Endometrial microvascular endothelial cells (primary cell): Measurements from ENCODE around the gene NTHL1. TPM values are rescaled to one million over a fixed set of nuclear protein-coding genes. Genes with fewer than 3 reads are reported as not detected.

ENCODE experiments used
- in situ Hi-C: cut with HindIII; loops from 2 replicates; pipeline ENCODE4 v1.10.0; 2017; ENCODE audit warnings: low sequenced_read_pairs, low pct_unique_long_range_greater_than_20kb; ENCODE audit errors: inconsistent ontology term
- total RNA-seq: library from RNA; depleted of rRNA; stranded (reverse); fragments of >200 nt; gene quantifications from one replicate; pipeline ENCODE4 v1.2.3, GENCODE V29; 2015; ENCODE audit errors: inconsistent ontology term

Gene NTHL1
- total RNA-seq, 1 donor from 2014 or later = 38.8 TPM

DNA sequence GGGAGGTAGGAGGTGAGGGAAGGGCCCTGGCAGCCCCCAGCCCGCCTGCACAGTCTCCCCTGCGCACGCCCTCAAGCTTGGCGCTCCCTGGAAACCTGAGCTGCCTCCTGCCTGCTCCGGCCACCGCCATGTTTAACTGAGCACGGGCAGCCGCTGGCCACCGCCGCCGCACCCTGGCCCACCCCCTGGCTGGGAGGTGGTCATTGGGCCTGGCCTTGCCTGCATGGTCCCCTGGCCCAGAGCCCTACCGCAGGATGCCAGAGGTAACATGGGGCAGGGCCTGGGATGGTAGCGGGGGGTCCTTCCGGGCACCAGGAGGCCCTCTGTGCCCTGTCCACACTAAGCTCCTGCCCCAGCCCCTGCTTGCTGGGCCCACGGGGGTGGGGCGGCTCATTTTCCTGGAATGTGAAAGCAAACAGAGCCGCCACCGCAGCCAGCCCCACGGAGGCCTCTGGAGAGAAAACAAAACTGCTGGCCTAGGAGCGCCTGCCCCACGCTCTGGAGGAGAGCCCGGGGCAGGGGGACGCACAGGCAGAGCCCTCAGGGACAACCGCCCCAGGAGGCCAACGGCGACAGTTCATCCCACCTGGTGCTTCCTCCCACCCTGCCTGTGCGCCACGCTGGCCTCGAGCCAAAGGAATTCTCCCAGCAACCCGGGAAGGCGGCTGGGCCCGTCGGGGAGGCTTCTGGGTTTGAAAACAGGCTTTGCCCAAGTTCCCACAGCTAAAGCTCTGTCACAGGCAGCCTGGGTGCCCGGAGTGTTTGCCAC is 12.0 kb downstream of the NTHL1 start:
- in situ Hi-C loops = loop anchor here (25.0 kb wide), 1 partner anchor 127 kb away; the partner anchor contains the start of gene TRAF7

DNA sequence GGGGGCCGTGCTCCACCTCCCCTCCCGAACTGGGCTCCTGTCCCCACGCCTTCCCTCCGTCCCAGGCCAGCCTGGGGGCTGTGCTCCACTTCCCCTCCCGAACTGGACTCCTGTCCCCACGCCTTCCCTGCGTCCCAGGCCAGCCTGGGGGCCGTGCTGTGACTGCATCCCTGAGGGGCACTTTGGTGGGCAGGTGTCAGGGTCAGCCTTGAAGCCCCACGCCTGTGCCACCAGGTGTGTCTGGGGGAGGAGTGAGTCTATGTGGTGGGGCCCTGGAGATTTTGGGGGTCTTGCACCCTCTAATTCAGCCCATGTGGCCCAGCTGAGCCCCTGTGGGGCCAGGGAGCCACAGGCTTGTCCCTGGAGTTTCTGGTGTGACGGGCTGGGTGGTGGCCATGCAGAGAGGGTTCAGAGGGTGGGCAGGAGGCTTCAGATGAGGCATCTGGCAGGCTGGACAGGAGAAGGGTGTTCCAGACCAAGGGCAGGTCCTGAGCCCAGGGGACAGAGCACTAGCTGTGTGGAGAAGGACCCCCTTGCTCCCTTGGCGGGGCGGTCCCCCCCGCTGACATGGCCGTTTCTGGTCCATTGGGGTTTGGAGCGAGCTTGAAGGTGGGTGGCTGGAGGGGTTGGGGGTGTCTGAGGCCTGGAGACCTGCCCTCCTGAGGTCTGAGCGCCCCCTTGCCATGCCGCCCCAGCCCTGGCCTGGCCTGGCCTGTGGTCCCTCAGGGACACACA is 12.8 kb downstream of the NTHL1 start:
- in situ Hi-C loops = loop anchor here (25.0 kb wide), 1 partner anchor 127 kb away; the partner anchor contains the start of gene TRAF7

DNA sequence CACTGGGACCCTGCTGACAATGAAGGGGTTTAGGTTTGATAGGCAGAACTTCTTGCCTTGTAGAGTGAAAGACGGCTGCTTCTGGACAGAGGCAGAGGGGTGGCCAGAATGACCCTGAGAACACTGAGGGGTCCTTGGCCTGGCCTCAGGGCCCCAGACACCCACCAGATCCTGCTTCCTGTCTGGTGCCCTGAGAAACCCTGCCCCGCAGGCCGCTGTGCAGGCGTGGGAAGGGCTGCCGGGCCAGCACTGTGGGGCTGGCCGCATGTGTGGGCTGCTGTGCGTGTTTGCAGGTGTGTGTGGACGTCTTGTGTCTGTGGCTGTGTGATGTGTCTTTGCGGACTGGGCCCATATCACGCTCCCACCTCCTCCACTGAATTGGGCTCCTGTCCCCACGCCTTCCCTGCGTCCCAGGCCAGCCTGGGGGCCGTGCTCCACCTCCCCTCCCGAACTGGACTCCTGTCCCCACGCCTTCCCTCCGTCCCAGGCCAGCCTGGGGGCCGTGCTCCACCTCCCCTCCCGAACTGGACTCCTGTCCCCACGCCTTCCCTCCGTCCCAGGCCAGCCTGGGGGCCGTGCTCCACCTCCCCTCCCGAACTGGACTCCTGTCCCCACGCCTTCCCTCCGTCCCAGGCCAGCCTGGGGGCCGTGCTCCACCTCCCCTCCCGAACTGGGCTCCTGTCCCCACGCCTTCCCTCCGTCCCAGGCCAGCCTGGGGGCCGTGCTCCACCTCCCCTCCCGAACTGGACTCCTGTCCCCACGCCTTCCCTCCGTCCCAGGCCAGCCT is 13.5 kb downstream of the NTHL1 start:
- in situ Hi-C loops = loop anchor here (25.0 kb wide), 1 partner anchor 128 kb away; the partner anchor contains the start of gene TRAF7

DNA sequence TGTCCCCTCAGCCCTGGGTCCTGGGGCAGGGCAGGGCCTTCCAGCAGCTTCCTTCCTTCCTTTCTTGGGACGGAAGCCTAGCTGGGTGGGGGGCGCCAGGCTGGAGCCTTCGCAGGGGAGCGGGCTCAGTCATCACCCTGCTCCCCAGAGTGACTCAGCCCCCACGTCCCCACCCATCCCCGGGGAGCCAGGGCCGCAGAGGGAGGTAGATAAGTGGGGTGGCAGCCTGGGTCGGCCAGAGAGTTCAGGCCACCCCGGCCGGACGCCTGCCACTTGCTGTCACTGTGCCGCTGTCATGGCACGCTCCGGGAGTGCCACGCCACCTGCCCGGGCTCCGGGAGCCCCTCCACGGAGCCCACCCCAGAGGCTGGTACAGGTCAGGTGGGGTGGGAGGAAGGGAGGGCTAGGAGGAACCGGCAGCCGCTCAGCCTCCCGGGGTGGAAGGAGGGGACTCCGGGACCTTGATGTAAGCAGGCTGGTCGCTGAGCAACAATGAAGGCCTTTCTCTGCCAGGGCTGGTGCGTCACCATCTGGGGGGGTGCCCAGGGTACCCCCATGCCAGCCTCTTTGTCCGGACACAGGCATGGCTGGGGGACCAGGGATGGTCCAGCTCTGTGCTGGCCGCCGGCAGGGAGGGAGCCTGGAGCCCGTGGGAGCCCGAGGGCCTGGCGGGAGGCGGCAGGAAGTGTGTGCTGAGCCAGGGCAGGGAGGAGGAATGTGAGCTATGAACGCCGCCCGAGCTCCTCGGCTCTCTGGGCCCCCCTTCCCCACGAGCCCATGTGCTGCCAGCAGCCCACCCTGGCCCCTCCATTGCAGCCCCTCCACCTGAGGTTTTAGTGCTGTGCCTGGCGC is 14.4 kb downstream of the NTHL1 start:
- in situ Hi-C loops = loop anchor here (25.0 kb wide), 1 partner anchor 129 kb away; the partner anchor contains the start of gene TRAF7

DNA sequence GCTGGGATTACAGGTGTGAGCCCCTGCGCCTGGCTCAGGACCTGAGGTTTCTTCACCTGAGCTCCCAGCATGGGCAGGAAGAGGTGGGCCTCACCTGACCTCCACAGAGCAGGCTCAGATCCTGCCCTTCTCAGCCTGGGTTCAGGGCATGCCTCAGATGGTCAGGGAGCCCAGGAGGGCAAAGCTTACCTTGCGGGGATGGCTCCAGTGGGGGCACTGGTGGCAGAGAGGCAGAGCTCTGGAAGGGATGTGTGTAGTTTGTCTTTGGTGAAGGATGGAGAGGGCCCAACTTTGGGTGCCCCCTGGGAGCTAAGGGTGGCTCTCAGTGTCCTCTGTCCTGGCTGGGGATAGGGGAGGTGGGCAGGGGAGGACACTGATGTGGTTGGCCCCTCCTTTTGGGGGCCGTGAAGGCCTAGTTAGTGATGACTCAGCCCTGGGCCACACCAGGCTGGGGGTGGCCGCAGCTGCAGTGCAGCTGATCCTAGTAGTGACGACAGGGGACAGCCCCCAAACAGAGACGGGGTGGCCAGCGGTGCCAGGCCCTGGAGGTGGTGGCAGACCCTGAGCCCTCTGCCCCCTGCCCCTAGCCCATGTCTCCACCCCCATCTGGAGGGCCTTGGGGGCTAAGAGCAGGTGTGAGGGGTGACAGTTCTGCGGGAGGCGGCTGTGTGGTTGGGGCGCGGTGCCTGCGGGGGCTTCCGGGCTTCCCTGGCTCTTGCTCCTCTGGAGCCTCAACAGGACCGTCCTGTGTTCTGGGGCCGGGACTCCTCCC is 15.2 kb downstream of the NTHL1 start:
- in situ Hi-C loops = loop anchor here (25.0 kb wide), 1 partner anchor 130 kb away; the partner anchor contains the start of gene TRAF7

DNA sequence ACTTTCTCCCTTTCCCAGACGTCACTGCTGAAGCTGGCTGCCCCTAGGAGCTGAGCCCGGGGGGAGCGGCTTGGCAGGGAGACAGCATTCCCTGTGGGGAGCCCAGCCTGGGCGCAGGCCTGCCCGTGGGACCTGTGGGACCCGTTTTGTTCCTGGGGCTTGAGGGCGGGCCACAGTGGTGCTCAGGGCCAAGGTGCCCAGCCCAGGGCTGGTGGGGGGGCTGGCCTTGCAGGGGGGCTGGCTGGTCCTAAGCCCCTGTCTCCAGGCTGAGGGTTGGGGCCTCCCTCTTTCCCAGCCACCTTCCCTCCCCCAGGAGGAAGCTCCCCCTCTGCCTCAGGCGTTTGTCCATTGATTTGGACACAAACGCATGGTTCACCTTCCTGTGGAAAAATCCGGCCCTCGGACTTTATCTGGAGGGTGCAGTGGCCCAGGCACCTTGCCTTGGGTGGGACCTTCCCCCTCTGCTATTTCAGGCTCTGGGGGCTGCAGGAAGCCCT is 16.5 kb downstream of the NTHL1 start:
- in situ Hi-C loops = loop anchor here (25.0 kb wide), 1 partner anchor 131 kb away; the partner anchor contains the start of gene TRAF7

DNA sequence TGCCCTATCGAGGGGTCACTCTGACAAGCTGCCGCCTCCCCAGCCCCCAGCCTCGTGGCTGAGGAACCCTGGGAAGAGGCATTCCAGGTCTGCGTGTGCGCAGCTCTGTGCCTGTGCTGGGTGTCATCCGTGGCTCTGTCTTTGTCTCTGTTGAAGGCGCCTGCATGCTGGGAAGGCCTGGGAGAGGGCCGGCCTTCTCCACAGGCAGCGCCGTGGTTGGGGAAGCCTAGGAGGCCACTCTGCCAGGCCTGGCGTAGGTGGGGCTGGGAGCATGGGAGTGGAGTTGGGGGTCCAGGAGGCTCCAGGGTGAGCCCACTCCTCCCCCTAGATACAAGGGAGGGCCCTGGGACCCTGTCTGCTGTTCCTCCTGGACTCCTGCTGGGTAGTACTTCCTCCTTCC is 17.6 kb downstream of the NTHL1 start:
- in situ Hi-C loops = loop anchor here (25.0 kb wide), 1 partner anchor 132 kb away; the partner anchor contains the start of gene TRAF7

DNA sequence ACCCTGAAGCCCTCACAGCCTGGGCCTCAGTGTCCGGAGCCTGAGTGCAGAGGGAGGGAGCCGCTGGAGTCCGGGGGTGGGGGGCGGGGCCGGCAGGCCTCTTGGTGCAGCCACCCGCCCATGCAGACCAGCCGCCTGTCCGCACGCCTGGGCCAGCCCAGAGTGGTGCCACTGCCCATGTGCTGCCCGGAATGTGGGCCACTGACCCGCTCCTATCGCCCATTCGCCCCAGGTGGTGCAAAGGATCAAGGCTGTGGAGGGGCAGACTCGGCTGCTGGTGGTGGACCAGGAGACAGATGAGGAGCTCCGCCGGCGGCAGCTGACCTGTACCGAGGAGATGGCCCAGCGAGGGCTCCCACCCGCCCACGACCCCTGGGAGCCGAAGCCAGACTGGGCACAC is 18.3 kb downstream of the NTHL1 start:
- in situ Hi-C loops = loop anchor here (25.0 kb wide), 1 partner anchor 133 kb away; the partner anchor contains the start of gene TRAF7

DNA sequence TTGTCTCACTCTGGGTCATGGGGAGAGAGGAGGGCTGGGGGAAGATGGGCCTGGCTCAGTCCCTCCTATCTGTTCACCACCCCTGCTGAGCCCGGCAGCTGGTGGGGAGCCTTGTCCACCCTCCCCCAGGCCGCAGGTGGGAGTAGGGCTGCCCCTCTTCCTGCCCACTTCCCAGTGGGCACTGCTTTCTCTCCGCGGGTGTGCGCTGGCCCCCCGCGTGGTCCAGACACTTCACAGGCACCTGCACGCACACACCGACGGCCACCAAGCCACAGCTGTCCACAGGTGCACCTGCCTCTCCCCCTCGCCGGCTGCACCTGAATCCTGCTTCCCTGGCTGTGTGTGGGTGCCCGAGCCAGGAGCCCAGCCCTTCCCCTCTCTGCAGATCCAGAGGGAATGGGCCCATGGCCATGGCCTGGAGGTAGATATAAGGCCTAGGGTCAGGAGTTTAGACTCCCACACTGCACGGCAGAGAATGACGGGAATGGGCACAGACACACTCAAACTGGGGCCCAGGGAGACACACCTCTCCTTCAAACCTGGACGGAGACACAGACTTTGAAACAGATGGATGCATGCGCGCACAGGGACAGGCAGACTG is 18.9 kb downstream of the NTHL1 start:
- in situ Hi-C loops = loop anchor here (25.0 kb wide), 1 partner anchor 134 kb away; the partner anchor contains the start of gene TRAF7

DNA sequence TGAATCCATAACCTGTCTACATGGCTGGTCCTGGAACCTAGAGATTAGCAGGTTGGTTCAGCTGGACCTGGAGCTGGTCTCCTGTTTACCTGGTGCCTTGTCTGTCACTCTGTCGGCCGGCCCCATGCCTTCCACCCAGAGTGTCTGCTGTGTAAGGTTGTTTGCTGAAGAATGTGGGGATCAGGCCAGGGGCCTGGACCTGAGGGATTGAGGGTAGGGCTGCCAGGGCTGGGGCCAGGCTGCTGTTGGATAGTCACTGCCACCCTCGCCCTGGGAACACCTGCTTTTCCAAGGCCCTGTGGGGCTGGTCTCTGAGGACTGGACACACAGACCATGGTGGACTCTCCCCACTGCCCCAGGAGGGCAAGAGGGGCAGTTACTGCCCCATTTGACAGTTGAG is 19.5 kb downstream of the NTHL1 start:
- in situ Hi-C loops = loop anchor here (25.0 kb wide), 1 partner anchor 134 kb away; the partner anchor contains the start of gene TRAF7

DNA sequence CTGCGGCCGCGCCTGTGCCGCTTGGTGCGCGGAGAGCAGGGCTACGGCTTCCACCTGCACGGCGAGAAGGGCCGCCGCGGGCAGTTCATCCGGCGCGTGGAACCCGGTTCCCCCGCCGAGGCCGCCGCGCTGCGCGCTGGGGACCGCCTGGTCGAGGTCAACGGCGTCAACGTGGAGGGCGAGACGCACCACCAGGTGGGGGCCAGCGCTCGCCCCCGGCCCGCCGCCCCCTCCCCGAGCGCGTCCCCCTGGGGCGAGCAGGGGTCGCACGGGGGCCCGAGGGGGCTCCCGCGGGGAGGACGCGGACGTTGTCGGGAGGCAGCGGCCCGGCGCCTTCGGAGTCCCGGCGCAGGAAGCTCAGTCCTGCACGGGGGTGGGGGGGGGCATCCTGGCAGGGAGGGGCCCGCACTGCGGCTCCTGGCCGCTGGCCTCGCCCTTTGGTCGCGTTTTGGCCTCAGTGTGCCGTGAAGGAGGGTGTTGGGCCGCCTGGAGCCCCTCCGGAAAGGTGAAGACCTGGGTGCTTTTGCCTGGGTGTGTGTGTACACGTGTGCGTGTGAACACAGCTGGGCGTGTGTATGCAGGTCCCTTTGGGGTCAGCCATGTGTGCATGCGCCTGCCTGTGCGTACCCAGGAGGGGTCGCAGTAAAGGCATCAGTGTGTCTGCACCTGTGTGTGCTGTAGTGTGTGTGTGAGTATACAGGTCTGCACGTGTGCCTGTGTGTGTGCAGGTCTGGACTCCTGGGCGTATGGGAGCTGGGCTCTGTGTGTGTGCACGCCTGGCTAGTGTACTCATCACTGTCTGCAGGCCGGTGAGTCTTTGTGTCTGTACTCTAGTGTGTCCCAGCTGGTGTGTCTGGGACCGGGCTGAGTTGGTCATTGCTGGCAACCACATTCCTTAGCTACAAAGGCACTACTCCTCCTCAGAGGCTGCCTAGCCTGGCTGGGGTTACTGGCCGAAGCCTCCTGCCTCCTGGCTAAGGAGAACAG is 20.3 kb downstream of the NTHL1 start:
- in situ Hi-C loops = loop anchor here (25.0 kb wide), 1 partner anchor 135 kb away; the partner anchor contains the start of gene TRAF7

DNA sequence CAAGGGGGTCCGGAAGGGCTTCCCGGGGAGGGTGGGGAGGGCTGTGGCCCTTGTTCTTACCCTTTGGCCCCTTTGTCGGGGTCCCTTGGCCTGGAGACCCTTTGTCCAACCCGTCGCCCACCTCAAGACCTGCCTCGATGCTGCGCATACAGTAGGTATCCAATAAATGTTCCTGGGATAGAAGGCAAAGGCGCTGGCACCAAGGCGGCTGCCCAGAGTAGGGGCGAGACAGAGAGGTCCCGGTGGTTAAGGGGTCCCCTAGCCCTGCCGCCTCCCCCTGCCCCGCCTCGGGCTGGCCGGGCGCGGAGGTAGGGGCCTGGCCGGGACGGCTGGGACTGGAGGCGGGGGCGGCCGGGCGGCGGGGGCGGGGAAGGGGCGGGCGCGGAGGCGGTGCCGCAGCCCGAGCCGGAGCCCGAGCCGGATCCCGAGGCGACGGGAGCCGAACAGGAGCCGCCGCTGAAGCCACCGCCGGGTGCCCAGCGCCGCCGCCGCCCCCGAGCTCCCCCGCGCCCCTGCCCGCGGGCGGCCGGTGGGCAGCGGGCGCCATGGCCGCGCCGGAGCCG is 21.1 kb downstream of the NTHL1 start, which contains the start of gene NHERF2:
TSS of gene NHERF2 (plus strand) at position 442 of the 563 bp plus-strand sequence. CDS start at position 546, 104 bp downstream.
- in situ Hi-C loops = loop anchor here (25.0 kb wide), 1 partner anchor 136 kb away; the partner anchor contains the start of gene TRAF7

DNA sequence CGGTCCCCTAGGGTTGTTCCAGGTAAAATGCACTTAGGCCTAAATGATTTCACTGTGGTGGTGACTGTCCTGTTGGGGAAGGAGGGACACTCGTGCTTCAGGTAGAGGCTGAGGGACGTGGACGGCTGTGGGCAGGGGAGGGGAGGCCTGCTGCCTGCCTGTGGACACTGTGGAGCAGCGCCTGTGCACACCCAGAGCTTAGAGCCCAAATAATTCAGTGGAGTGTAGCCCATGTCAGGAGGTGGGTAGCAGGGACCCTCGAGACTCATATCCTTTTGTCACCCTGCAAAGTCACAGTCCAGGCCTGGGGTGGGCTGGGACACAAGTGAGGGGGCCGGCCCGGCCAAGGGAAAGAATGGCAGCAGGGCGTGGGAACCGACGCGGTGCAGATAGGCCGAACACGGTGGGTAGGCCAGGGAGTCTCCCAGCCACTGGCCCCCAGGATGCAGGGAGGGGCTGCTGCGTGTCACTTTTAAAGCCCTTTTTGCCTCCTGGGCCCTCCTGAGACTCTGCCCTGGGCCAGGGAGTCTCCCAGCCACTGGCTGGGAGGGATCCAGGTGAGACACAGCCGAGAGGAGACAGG is 21.7 kb downstream of the NTHL1 start:
- in situ Hi-C loops = loop anchor here (25.0 kb wide), 1 partner anchor 136 kb away; the partner anchor contains the start of gene TRAF7

DNA sequence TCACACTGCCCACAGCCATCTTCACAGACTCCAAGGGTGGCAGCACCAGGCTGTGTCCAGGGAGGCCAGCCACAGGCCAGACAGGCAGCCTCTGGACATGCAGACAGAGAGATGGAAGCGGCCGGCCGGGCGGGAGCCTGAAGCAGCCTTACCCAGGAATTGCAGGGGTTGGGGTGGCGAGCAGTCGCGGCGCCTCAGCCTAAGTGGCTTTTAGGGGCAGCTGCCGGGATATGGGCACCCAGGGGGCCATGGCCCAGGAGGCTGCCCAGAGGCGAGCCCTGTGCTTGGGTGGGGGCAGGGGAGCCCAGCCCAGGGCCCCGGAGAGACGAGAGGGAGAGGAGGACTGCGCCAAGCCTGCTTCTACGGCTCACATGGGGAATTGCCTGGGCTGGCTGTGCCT is 22.4 kb downstream of the NTHL1 start:
- in situ Hi-C loops = loop anchor here (25.0 kb wide), 1 partner anchor 137 kb away; the partner anchor contains the start of gene TRAF7
